Measurements from ENCODE around the gene OSTN.

The OSTN gene

DNA sequence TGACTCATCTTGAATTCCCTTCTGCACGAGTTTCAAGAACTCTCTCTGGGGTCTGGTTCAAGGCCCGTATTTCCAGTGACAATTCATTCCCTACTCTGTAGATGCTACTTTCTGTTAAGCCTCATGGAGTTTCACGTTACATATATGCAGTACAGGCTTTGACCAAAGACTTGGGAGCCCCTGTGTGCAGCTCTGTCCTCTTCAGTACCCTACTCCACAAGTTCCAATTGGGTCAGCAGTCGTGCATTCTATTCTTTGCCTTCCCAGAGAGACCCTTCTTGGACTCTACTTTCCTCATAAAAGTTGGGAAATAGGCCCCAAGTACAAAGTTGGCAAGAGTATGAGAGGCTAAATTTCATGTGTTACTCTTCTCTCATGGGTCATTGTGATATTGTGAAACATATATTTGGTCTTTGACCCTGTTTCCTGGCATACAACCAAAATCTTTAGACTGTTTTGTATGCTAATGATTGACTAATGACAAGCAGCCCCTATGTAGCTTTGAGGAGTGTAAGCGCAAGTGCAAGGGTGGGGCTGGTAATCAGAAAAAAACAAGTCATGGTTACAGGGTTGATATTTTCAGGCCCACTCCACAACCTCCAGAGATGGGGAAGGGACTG is 115.2 kb downstream of the OSTN start:
- DNase-seq, result no peak

All from NCI-H1694 (cell line).